Spleen (tissue), 7 donors: ENCODE results near the gene SLC17A1.

Source experiments
- CTCF ChIP-seq, 11 experiments: fragments of 200-600 bp in 7 of 11; fragments of 450-650 bp in 4 of 11; sonication (generic) in 4 of 11; IDR thresholded peaks in 8 of 11; conservative IDR thresholded peaks in 3 of 11; 1 replicate in 7 of 11; 2 replicates in 4 of 11; pipeline versions ENCODE4 v1.4.0 to v1.8.0; 2016 to 2021; ENCODE audit warnings: antibody characterized with exemption in 11 of 11, inconsistent platforms in 4 of 11, mild to moderate bottlenecking in 1 of 11
- POLR2A ChIP-seq, 3 donors: fragments of 450-650 bp; IDR thresholded peaks; one replicate each; pipeline ENCODE4 v1.5.1; 2017; ENCODE audit warnings: antibody characterized with exemption in 3 of 3, mild to moderate bottlenecking in 1 of 3
- donor health status: DM: no; HTN: no; CAD: no; lungs with moderate emphysema.
- donor health status: DM: no; HTN: no; CAD: no.
- donor health status: DM: no; HTN: no; CAD: no.

- no peak for TF ChIP-seq CTCF (IDR thresholded peaks at IDR 0.05 in 8 of 11, conservative IDR thresholded peaks at IDR 0.05 in 3 of 11)
- TF ChIP-seq POLR2A (IDR thresholded peaks at IDR 0.05) = no peak
Measured at GRCh38 chr6:25821341-25821740, 10.5 kb downstream of the SLC17A1 start.
